NCI-H128 (cell line): Measurements from ENCODE around the gene PPP1R37.

Experiments used
- DNase-seq: peaks from one replicate; lab custom pipeline; 2025; ENCODE audit not compliant: unreplicated experiment; lab: John Stamatoyannopoulos, UW

The PPP1R37 gene

DNA sequence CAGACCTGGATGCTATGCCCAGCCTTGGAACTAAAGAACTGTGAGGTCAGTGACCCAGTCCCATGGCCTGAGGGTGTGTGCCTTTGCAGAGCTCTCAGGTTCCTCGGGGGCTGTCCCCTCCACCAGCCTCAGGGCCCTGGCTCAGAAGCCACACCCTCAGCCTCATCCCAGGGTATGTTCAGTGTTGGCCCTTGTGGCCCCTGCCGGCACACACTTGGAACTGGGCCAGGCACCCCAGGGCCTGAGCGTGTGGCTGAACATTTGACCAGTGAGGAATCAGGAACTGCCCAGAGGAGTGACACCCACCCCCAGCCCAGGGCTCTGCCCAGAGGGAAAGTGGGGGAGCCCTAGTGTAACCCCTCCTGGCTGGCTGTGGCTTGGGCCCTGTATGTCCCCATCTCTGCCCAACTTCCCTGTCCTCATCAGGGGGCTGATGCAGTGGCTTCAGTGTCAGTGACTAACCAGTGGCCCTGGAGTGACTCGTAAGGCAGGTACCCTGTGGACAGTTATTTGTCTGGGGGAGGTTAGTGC is 57.8 kb downstream of the PPP1R37 start:
- no peak for DNase-seq

DNA sequence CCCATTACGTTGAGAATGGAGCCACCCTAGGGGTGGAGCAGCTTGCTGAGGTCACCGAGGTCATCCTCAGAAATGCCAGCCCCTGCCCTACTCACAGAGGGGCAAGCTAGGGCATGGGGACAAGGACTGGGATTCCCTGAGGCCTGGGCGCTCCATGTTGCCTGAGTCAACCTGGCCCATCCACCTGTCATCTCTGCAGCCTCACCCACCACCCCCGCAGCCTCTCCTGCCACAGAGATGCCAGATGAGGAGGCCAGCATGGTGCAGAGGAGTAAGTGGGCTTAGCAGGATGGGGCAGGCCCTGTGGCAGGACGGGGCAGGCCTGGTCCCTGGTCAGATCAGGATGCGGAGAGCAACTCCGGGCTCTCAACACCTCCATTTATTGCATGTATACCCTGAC is 58.3 kb downstream of the PPP1R37 start:
- no peak for DNase-seq

DNA sequence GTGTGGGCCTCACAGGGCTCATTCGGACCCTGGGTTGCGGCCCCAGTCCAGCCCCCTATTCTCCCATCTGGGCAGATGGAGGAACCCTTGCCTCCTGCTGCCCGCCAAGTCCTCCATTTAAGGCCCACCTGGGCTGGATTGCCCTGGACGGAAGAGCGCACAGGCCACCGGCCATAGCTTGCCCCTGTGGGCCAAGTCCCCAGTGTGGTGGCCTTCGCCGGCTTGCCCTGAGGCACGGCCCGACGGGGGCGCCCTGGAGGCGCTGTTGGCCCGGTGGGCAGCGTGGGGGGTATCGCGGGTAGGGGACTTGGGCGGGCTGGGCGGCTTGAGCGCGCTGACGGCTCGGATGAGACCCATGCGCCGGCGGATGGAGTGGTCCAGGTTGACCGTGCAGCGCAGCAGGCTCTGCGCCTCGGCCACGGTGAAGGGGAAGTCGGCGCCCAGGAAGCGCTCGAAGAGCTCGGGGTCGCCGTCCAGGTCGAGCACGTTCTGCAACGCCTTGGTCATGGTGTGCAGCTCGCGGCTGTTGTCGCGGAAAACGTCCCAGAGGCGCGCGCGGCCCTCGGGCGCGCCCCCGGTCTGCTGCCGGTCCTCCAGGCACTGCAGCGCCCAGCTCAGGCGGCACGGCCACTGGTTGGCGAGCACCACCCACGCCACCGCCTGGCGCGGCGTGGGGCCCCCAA is 59.0 kb downstream of the PPP1R37 start:
- DNase-seq, result no peak

DNA sequence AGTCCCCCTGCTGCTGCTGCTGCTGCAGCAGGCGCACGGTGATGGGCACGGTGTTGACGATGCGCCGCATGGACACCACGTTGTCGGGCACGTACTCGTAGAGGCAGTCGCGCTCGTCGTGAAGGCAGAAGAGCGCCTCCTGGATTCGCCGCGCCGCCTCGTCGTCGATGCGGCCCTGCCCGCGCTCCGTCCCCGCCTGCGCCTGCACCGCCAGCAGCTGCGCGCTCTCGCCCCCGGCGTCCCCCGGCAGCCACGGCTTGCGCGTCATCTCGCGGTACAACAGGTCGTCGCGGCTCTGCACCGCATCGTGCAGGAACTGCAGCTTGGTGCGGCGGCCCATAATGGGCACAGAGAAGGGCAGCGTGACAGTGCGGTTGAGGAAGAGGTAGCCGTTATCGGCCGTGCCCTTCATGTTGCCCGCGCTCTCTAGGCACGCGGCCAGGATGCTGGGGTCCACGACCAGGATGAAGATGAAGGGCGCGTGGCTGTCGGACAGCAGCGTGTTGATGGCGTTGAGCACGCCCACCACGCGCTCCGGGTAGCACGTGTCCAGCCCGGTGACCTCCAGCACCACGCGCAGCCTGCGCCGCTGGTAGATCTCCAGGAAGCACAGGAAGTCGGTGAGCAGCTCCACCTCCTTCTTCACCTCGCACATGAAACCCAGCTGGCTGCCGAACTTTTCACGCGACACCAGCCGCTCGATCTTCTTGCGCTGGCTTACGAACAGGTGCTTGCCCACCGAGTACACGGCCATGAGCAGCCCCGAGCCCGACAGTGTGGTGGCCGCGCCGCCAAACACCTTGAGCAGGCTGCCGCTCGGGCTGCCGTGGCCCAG is 59.7 kb downstream of the PPP1R37 start:
- no peak for DNase-seq

DNA sequence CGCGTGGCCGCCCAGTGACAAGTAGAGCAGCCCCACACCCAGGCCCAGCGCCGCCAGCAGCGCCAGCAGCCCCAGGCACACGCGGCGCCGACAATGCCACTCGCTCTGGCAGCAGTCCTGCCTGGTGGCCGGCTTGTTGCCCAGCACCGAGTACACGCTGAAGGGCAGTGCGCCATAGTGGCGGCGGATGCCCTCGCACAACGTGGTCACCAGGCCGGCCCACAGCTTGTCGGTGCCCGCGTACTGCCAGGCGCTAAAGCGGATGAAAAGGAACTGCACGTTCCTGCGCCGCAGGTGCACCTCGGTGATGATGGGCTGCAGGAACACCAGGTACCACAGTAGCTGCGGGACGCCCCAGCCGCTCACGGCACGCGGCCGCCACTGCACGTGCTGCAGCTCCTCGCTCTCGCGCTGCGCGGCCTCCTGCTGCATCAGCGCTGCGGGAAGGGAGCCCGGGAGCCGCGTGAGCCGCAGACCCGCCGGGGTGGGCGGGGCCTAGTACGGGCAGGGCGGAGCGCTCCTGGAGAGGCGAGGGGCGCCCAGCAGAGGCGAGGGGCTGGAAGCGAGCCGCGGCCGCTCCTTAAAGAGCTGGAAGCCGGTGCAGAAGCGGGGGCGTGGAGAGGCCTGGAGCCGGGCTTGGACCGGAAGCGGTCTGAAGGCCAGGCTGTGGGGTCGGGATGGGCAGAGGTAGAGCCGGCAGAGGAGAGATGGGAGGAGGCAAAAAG is 60.5 kb downstream of the PPP1R37 start:
- no peak for DNase-seq

DNA sequence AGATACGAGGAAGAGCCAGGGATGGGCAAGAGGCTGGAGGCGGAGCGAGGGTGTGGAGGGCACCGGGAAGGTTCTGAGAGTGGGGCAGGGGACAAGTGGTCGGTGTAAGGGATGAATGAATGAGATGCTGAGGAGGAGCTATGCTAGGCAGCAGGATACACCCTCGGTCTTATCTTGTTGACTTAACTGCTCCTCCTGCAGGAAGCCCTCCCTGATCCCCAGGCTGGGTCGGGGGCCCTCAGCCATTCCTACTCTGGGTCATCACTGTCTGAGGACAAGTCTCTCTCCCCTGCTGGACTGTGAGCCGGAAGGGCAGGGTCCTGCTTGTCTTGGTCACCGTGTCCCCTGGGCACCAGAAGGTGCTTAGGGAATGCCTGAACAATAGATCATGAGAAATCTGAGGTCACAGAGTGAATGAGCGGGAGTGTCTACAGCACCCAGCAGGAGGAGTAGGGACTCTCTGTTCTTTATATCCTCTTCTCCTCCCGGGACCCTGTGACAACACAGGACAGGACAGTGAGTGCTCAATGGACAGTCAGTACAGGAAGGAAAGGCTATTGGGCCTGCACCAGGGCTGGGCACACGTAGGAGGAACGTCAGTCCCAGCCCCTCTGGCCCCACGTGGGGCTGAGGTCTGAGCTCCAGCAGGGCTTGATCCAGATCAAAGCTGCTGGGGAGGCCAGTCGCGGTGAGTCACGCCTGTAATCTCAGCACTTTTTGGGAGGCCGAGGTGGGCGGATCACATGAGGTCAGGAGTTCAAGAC is 61.3 kb downstream of the PPP1R37 start:
- no peak for DNase-seq

DNA sequence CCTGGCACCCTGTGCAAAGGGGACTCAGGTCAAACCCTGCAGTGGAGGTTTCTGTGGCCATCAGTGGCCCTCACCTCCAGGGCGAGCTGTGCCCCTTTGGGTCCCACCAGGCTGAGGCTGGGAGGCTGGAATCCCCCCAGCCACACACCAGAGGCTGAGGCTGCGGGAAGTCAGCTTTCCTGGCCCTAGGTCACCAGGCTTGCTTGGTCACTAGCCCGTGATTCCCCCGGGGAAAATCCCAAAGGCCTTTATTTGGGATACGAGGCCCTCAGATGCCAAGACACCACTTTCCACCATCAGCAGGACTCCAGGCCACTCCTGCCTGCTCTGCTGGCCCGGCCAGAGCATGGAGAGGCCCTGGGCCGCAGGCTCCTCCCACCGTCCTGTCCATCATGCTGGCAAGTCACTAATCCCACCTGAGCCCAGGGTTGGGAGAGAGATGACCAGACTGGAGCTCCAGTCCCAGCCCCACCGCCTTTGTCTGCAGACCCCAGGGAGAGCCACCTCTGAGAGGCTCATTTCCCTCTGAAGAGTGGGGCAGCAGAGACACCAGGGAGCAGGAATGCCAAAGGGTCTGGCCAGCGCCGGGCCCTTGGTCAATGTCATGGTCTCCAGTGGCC is 63.1 kb downstream of the PPP1R37 start:
- no peak for DNase-seq

DNA sequence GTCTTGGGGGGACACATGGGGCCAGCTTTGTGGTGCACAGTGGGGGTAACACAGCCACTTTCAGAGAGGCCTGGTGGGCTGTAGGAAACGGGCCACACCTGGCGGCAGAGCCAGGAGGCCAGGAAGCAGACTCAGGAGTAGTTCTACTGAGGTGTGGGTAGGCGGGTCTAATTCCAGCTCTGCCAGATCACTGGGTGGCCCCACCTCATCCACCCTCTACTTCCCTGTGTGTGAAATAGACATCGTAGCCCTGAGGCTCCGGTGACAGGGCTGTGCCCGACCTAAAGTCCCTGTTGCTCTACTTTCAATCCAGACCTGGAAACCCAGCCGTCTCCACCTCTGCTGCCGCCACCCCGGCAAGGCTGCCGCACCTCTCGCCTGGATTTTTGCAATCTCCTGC is 63.8 kb downstream of the PPP1R37 start:
- DNase-seq, result no peak

DNA sequence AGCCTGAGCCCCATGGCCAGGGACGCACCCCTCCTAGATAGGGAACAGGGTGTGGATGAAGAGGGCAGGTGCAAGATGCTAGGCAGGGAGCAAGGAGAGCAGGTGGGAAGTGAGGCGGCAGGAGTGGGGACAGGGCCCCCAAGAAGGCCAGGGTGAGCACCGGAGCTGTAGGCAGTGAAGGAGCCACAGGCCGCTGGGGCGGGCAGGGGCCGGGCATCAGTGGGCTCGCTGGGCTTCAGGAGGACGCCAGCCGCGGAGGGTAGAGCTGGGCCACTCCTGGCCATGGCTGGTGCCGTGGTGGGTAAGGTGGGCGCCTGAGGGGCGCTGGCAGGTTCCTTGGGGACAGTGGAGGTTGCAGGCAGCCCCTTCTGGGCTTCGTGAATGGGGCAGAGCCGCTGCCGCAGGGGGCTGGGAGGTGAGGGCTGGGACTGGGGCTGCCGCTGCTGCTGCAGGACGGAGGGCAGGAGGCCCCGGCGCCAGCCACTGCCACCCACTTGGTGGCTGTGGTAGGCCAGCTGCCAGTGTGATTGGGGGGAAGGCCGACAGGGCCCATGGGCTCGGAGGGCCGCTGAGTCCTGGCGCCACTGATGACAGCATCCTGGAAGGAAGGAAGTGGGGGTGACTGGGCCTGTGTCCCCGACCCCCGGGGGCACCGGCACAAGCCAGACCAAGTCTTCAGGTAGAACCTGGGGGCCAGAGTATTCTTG is 65.7 kb downstream of the PPP1R37 start:
- DNase-seq, result no peak

DNA sequence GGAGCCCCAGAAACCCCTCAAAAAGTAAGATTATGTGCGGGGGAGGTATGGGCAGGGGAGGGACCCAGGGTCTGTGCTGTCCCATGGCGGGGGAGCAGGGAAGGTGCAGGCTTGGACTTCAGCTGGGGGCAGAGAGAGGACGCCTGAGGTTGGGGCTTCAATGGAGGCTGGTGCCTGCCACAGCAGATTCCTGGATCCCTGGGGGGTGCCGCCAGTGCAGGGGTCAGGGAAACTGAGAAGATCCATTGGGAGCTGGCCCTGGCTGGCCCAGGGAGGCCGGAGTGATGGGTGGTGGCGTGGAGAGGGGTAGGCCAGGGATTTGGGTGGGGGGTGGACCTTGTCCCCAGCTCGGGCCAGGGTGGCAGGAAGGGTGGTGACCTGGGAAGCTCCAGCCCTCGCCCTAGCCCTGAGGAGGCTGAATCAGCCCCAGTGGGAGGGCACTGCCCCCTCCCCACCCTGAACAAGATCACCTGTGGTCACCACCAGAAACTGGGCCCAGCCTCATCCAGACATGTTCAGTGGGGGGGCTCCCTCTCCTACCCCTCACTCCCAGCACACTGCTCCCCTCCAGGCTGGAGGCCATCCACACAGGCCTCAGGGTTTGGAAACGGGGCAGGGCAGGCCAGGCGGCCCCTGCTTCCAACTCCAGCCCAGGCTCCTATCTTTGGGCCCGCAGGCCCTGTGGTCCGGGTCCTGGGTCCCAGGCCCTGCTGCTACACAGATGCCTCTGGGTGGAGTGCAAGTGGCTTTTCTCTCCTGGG is 66.4 kb downstream of the PPP1R37 start:
- DNase-seq, result no peak

DNA sequence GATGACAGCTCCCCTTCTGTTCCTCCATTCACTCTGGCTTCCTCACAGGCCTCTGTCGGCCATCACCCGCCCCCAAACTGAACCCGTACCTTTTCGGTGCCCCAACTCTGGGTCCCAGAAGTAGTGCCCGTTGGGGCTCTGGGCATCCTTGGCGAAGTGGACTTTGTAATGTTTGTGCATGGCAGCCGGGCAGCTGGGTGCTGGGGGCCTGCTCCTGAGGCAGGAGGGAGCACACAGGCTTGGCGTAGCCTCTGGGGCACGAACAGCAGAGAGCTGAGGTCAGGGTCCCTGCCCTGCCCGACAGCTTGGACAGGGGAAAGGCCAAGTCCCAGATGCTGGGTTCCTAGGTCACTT is 67.0 kb downstream of the PPP1R37 start:
- no peak for DNase-seq

DNA sequence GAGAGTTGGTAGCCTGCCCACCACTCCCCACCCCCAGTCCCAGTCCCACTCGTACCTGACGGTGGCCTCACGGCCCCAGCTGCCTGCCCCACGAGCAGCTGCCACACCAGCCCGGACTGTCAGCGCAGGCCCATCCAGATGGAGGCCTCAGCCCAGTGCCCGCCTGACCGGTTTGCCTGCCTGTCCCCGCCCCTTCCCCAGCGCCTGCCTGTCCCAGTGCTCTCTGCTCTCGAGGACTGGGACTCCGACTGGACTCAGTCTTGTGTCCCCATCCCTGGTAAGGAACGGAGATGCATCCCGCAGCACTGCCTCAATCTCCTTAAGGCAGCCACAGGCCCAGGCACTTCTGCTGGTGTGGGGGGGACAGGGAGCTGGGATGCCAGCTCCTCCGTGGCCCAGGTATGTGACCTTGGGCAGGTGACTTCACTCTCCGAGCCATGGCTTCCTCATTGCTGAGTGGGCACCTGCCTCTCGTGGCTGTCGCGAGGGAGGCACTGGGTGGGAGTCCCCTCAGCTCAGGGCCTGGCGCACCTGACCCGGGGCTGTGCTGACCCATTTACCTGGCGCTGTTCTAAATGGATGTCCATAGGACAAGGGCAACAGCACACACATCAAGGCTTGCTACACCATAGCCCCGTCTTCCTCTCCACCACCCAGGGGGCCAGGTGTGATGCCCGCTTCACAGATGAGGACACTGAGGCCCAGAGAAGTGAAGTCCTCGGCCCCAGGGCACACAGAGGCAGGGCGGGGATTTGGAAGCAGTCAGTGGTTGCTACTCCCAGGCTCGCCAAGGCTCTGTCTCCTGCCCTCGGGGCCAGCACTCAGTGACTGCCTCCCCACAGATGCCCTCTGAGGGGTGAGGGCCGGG is 68.1 kb downstream of the PPP1R37 start, which contains the start of gene NKPD1:
TSS of gene NKPD1 (minus strand) at position 113 of the 868 bp plus-strand sequence. CDS start 832 bp downstream, outside the sequence.
- no peak for DNase-seq

DNA sequence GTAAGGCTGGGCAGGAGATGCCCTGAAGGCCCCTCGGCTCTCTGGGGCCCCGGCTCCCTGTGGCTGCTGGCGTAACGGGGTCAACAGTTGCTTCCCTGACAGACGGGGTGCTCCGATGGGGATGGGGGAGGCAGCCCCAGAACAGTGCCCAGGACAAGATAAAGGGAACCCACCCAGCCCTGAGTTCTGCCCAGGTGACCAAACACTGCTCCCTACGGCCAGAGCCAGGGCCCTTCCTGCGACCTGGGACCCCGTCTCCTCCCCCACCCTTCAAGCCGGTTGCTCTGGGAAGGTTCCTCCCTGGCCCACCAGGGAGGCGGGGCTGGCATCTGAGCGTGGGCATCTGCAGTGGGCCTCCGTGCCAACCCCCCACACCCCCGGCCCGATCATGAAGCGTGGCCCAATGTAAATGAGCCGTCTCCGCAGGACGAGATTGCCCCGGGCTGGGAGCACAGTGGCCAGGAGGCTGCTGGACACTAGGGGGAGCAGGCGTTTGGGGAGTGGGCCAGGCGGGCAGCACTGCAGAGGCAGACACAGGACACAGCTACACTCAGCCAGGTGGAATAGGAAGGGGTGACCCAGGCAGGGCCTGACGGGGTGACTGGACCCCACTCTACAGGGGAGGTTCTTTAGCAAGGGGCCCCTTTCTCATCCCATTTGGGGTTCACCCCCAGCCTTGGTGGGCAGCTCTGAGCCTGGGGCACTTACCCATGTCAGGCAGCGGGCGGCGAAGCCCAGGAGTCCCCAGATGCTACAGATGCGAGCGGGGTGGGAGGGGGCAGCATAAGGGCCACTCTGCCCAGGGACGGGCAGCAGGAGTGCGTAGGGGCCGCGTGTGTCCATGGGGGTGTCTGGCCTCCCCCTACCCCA is 69.0 kb downstream of the PPP1R37 start:
- no peak for DNase-seq

DNA sequence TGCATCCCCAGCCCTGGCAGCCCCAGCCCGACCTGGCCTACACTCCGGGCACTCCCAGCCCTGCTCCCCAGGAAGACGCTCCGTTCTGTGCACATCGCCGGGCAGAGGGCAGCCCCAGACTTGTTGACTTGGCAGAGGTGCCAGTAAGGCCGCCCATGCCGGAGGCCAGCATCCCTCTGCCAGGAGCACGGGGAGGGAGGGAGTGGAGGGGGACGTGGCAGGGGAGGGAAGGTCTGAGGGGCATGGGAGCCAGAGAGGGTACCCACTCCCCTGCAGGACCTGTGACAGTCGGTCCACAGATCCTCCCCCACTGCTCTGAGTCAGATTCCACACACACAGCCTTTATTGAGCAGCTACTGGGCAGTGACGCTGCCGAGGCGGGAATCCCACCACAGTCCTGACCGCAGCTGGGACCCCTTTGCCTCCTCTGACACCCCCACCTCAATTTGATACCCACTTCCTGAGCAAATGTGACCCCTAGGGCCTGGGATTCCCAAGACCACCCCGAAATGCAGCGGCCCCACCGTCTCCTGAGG is 69.7 kb downstream of the PPP1R37 start:
- DNase-seq, result no peak

DNA sequence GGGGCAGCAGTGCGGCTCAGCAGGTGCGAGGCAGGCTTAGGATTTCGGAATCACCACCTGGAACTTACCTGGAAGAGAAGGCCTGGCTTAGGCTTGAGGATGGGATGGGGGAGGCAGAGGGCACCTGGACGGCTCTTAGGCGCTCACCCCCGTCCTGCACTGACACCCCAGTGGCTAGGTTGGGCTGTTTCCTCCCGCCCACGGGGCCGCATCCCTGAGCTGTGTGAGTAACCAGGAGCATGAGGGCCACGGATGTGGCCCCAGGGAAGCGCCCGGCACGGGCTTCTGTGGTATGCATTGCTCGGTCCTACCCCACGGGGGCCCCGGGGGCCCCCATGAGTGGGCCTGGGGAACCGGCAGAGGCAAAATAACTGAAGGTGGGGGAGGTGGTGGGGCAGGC is 70.2 kb downstream of the PPP1R37 start:
- no peak for DNase-seq

DNA sequence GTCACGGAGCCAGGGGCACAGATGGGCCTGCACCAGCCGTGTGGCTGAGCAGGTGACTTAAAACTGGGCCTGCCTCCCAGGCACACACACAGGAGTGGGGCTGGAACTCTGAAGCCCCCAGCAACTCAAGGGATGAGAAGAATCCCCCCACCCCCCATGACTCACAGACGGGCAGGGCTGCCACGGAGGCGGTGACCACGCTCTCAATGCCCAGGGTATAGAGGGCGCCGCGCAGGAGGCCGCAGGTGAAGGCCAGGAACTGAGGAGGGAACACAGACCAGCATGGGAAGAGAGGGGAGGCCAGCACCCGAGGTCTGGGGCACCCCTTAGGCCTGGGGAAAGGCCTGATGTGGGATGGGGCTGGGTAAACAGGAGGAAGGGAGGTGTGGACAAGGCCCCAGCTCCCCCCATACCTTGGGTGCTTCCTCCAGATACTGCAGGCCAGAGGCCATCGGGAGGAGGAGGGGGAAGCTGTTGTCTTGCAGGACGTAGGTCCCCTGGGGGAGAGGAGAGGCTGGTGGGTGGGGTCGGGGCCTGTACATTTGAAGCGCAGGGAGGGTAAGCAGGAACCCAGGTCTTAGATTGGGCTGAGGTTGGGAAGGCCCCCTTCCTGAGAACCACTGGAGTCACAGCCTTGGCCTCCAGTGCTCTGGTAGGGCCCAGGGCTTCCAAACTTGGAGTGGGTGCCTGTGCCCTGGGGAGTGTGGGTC is 70.9 kb downstream of the PPP1R37 start:
- DNase-seq, result no peak
